GM21360 (cell line): ENCODE results near the gene FAIM2.

Source experiments
- ATAC-seq: cut with Tn5 transposase; IDR thresholded peaks from one replicate; pipeline ENCODE4 v1.9.1; 2021; ENCODE audit warnings: mild to moderate bottlenecking, moderate library complexity; ENCODE audit not compliant: unreplicated experiment

The FAIM2 gene

DNA sequence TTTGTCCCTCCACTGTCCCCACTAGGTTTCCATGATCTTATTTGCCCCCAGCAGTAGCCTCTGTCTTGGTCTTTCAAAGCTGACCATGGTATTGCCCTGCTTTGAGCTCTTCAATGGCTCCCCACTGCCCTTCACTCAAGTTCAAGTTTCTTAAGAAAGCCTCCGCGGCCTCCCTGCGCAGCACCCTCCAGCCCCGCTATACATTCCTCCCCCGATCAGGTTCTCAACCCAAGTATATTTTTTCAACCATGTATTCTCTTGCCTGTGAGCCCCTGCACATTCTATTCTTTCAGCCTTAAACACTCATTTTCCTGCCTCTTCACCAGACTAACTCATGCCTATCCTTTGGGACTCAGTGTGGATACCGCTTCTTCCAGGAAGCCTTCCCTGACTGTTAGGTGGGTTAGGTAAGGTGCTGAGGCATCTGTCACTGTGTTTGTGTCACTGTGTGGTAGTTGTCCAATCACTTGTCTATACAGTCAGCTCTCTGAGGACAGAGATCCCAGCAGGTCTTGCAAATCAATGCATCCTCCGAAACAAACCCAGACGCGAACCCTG is 4.3 kb downstream of the FAIM2 start:
- no peak for ATAC-seq

DNA sequence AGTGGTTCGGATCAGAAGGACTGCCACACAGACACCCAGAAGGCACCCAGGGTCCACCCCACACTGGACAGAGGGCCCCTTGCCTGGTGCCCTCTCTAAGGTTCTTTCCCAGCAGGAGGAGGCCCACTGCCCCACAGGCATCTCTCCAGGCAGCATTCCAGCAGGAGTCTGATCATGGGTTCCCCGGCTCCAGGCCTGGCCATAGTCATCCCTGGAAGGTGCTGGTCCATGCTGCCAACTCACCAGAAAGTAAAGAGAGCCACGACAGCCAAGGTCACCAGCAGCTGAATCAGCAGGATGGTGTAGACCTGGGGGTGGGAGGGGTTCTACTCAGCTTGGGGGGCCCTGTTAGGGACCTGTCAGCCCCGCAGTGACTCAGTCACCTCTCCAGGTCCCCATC is 6.4 kb downstream of the FAIM2 start:
- ATAC-seq: no peak

DNA sequence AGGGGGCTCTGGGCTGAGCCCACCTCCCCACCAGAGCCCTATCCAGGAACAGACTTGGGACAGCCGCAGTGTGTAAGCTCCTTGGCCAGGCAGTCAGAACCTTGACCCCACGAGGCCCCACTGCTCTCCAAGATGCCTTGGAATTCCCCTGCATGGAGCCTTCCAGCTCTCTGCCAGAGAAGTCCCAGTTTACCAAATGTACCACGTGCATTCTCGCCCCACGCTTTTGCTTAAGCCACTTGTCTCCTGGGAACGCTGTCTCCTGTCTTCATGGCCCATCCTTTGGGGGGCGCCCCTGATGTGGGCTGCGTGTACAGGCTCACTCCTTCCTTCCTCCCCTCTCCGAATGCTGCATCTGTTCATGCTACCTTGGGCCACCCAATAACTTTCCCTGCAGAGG is 7.9 kb downstream of the FAIM2 start:
- no peak for ATAC-seq

DNA sequence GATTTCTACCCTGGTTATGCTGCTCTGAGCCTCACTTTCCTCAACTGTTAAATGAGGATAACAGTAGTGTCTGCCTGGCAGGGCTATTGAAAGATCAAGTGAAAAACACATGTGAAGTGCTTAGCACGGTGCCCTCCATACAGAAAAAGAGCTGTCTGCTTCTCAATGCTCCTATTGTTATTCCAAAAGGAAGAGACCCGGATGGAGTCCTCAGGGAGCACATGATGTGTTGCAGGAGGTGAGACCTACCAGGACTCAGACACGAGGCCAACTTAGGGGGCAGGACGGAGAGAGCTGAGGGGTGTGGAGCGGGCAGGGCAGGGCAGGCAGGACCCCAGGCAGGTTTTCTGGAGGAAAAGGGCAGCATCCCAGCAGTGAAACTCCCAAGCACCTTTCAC is 8.9 kb downstream of the FAIM2 start:
- ATAC-seq: no peak

- no peak for ATAC-seq
These were observed 9.6 kb downstream of the FAIM2 start for GRCh38 chr12:49893753-49894750.

- no peak for ATAC-seq
These were observed 10.9 kb downstream of the FAIM2 start for GRCh38 chr12:49892732-49893317.

GRCh38 chr12:49892084-49892731 is 11.5 kb downstream of the FAIM2 start:
- ATAC-seq: no peak

DNA sequence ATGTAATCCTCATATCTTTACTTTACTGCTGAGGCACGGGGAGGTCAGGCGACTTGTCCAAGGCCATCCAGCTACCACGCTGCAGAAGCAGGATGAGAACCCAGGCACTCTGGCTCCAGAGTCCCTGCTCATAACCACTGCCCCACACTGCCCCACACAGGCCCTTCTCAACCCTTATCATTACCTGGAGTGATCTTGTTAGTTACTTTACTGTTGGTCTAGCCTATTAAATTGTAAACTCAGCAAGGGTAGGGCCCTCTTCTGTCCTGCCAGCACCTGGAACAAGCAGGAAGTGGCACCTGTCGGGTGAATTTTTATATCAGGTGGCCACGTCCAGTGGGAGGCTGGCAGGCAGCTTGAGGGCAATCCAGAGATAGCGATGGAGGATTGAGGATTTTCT is 12.2 kb downstream of the FAIM2 start:
- no peak for ATAC-seq

GRCh38 chr12:49891012-49891411 is 12.7 kb downstream of the FAIM2 start:
- no peak for ATAC-seq

- no peak for ATAC-seq
These were observed 13.6 kb downstream of the FAIM2 start for GRCh38 chr12:49890096-49890461.

DNA sequence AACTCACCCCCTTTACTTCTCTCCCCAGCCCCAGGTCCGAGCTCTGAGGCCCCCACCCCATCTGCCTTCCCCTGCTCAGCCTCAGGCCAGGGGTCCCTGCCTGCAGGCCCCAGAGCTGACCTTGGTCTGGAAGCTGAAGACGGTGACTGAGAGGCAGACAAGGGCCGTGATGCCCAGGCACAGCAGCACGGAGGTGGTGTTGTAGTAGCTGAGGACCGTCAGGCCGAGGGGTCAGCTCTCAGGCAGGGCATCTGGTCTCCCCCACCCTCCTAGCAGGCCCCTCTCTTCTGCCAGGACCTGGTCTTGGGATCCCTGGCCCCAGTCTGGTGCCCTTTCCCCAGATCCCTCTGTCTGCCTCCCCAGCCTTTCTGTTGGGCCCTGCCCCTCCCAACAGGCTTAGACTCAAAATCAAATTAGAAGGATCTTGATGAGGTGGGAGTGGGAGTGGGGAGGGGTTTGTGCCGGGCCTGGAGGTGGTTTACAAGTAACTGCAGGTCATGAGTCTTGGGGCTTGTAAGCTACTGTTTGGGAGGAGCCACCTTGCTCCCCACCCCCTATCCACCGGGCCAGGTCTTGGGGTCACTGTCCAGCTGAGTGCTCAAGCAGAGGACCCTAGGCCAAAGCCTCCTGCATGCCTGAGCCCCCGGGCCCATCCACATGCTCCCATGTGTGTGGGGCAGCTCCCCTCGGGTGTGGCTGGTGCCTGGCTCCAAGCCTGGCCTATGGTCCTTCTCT is 14.2 kb downstream of the FAIM2 start:
- ATAC-seq: no peak

- no peak for ATAC-seq
These were observed 15.1 kb downstream of the FAIM2 start for GRCh38 chr12:49888461-49889151.

DNA sequence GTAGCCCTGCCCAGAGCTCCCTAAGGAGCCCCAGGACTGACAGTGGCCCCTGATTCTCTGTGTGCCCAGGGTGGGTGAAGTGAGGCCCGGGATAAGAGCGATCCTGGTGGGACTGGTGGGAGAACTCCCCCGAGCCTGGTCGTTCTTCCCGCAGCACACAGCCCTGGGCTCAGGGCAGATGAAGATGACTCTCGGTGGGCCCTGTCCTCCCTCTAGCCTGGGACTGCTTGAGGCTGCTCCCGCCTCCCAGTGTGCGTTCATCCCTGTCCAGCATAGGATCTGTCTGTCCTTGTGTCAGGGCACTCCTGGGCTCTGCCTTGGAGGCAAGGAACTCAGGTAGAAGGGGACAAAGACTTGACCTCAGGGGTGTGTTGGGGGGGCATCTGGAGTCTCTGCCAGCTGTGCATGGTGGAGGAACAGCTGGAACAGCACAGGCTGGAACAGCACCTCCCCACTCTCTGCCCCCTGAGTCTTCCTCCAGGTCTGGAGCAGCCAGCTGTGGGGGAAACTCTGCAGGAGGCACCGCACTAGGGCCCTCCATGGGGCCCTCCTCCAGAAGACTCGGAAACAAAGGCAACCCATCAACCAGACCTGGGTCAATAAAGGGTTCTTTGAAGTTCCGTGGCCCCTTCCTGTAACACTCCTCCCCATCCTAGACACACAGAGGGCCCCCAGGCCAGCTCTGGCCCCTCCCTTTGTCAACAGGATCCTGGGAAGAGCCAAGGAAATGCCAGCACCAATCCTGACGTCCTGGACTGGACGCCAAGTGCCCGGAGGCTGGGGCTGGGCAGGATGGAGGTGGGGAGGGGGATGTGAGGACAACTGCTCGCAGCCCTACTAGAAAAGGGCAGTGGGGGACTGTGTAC is 15.9 kb downstream of the FAIM2 start:
- no peak for ATAC-seq

DNA sequence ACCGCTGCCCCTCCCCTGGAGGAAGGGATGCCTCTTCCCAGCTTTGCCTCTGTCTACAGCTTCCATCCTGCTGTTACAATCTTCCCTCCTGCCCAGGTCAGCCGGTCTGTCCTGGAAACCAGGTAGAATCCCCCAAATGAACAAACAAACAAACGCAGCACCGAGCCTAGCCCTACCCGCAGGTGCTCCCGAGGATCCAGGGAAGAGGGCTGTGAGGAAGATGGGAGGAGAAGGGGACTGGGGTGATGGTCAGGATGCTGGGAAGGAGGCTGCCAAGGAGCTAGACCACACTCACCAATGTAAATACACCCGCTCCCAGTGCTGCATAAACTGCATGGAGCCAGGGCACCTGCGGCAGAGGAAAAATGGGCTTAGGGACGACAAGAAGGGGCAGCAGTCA is 16.6 kb downstream of the FAIM2 start:
- ATAC-seq: no peak

- no peak for ATAC-seq
These were observed 17.8 kb downstream of the FAIM2 start for GRCh38 chr12:49885663-49886461.

DNA sequence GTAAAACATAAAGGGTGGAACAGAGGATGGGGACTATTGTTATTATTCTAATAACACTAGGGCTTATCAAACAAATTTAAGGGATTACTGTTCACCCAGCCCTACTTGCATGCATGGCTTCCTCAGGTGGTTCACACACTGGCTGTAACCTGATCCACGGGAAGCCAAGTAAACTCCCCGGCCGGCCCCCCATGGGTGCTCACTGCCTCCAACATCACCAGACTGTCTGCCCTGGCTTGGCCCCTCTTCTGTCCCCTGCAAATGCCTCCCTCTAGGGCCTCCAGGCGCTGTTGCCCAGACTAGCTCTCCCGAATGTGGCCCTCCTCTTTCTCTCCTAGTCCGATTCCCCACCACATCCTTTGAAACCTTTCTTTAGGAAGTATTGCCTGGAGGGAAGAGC is 18.6 kb downstream of the FAIM2 start:
- ATAC-seq: no peak

GRCh38 chr12:49882851-49883464 is 20.7 kb downstream of the FAIM2 start:
- ATAC-seq: no peak

- no peak for ATAC-seq
These were observed 21.4 kb downstream of the FAIM2 start for GRCh38 chr12:49882248-49882850.
